Tibial nerve (tissue), 4 donors: ENCODE results near the gene ATPAF2. TPM values are rescaled to one million over a fixed set of nuclear protein-coding genes. Genes with fewer than 3 reads are reported as not detected.

Experiments used
- DNase-seq, 2 donors: peaks; one replicate each; pipeline ENCODE4 v3.0.0-alpha.2; 2019; ENCODE audit warnings: low spot score in 2 of 2
- H3K27ac ChIP-seq, 4 donors: fragments of 200-600 bp; sonication (generic) in 3 of 4; one replicate each; pipeline ENCODE4 v1.5.1; 2017 to 2019; ENCODE audit warnings: mild to moderate bottlenecking in 1 of 4
- H3K27me3 ChIP-seq, 2 donors: fragments of 200-600 bp; sonication (generic) in 1 of 2; one replicate each; pipeline versions ENCODE4 v1.5.1 to v1.6.0; 2017 to 2019
- H3K36me3 ChIP-seq, 3 donors: fragments of 200-600 bp; sonication (generic); one replicate each; pipeline ENCODE4 v1.5.1; 2018 to 2019
- H3K4me1 ChIP-seq, 4 donors: fragments of 200-600 bp; sonication (generic) in 3 of 4; one replicate each; pipeline ENCODE4 v1.5.1; 2017 to 2019
- H3K4me3 ChIP-seq, 4 donors: fragments of 200-600 bp; sonication (generic) in 3 of 4; one replicate each; pipeline ENCODE4 v1.5.1; 2017 to 2019; ENCODE audit warnings: mild to moderate bottlenecking in 1 of 4, moderate library complexity in 1 of 4
- H3K9me3 ChIP-seq, 4 donors: fragments of 200-600 bp; sonication (generic) in 3 of 4; one replicate each; pipeline ENCODE4 v1.5.1; 2017 to 2019
- CTCF ChIP-seq, 5 experiments: fragments of 200-600 bp in 3 of 5; fragments of 450-650 bp in 2 of 5; sonication (generic) in 3 of 5; IDR thresholded peaks; one replicate each; pipeline ENCODE4 v1.5.1; 2016 to 2019; ENCODE audit warnings: antibody characterized with exemption in 5 of 5, mild to moderate bottlenecking in 3 of 5, moderate library complexity in 2 of 5
- EP300 ChIP-seq, 2 donors: sonication (generic); formaldehyde crosslinking; IDR thresholded peaks; one replicate each; pipeline ENCODE4 v1.6.1; 2017; ENCODE audit warnings: antibody characterized with exemption in 2 of 2, mild to moderate bottlenecking in 1 of 2
- POLR2A ChIP-seq, 2 donors: fragments of 450-650 bp; IDR thresholded peaks; one replicate each; pipeline ENCODE4 v1.6.1; 2017; ENCODE audit warnings: antibody characterized with exemption in 2 of 2, mild to moderate bottlenecking in 2 of 2, moderate library complexity in 2 of 2
- WGBS, 2 donors: methylation state at CpG; one replicate each; pipeline ENCODE4 v1.1.5; 2018; 5-methylcytosine and 5-hydroxymethylcytosine counted together
- total RNA-seq, 4 donors: library from RNA; depleted of rRNA; stranded (reverse); fragments of >200 nt; gene quantifications; one replicate each; pipeline ENCODE4 v1.1.0, GENCODE V29; 2016

ATPAF2 gene
- total RNA-seq, 4 donors from 2014 or later = 24.0 to 43.7 (median 35.5) TPM

- 89 to 90% methylated on average over 6 of the region's 6 CpGs for WGBS, 2 donors
Measured at GRCh38 chr17:17983776-17984175, 55.2 kb downstream of the ATPAF2 start.

DNA sequence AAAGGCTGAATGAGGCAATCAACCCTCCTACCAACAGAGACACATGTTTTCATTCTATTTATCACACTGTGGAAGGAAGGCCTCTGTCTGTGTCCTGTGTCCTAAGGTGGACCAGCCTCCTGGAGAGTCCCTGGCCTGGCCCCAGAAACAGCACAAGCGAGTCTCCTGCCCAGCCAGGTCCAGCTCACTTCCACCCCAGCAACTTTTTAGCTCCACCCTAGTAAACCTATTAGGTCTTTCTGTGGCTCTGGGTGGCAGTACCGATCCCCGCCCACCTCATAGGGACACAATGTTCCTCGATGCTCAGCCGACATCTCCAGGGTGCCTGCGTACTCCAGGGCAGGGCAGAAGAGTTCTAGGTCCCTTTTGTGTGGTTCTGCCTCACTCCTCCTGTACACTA is 55.6 kb downstream of the ATPAF2 start:
- Histone ChIP-seq H3K27me3 (no peaks in the 10 kb centered on the region), H3K9me3 (no peaks in the 10 kb centered on the region), H3K36me3 (peaks cover 0 to 10% (median 0%) of the 10 kb centered on the region in 3 donors), H3K4me1 (peaks cover 0 to 4% (median 0%) of the 10 kb centered on the region in 4 donors), H3K27ac (peak overlapping the region in 1 of 4 donors; percentile 36), H3K4me3 (no peak overlapping the region)
- TF ChIP-seq POLR2A (IDR thresholded peaks at IDR 0.05) = no peak
- 75% methylated on average over 6 of the region's 6 CpGs for WGBS, 2 donors
- DNase-seq = no peak

More at GRCh38 chr17:17983776-17984175, 55.2 kb downstream of the ATPAF2 start:
- H3K4me3 ChIP-seq = no peak overlapping the region
- H3K27me3 ChIP-seq = no peaks in the 10 kb centered on the region
- no peak overlapping the region for H3K27ac ChIP-seq
- peaks cover 0 to 13% (median 0%) of the 10 kb centered on the region in 3 donors for H3K36me3 ChIP-seq
- peaks cover 0 to 4% (median 0%) of the 10 kb centered on the region in 4 donors for H3K4me1 ChIP-seq
- no peaks in the 10 kb centered on the region for H3K9me3 ChIP-seq
- no peak for DNase-seq
- TF ChIP-seq POLR2A (IDR thresholded peaks at IDR 0.05) = no peak
- TF ChIP-seq EP300 (IDR thresholded peaks at IDR 0.05) = no peak
- no peak for TF ChIP-seq CTCF (IDR thresholded peaks at IDR 0.05)

- Histone ChIP-seq H3K27me3 (no peaks in the 10 kb centered on the region), H3K4me1 (peaks cover 0 to 4% (median 0%) of the 10 kb centered on the region in 4 donors), H3K4me3 (no peak overlapping the region), H3K9me3 (no peaks in the 10 kb centered on the region), H3K36me3 (peaks cover 0 to 4% (median 0%) of the 10 kb centered on the region in 3 donors), H3K27ac (peak overlapping the region in 1 of 4 donors; percentile 36)
- no peak for DNase-seq
- TF ChIP-seq POLR2A (IDR thresholded peaks at IDR 0.05) (no peak), EP300 (IDR thresholded peaks at IDR 0.05) (no peak), CTCF (IDR thresholded peaks at IDR 0.05) (no peak)
- WGBS, 2 donors = 85 to 92% methylated on average over 9 of the region's 9 CpGs
Measured at GRCh38 chr17:17982801-17983200, 56.2 kb downstream of the ATPAF2 start.

- 58 to 59% methylated on average over 9 of the region's 9 CpGs for WGBS, 2 donors
- H3K4me3 ChIP-seq = no peak overlapping the region
- H3K9me3 ChIP-seq = no peaks in the 10 kb centered on the region
- no peaks in the 10 kb centered on the region for H3K27me3 ChIP-seq
- no peak for TF ChIP-seq EP300 (IDR thresholded peaks at IDR 0.05)
- TF ChIP-seq POLR2A (IDR thresholded peaks at IDR 0.05) = no peak
- TF ChIP-seq CTCF (IDR thresholded peaks at IDR 0.05) = no peak
- peaks cover 0 to 4% (median 0%) of the 10 kb centered on the region in 4 donors for H3K4me1 ChIP-seq
- H3K27ac ChIP-seq = no peak overlapping the region
- DNase-seq = no peak
- peaks cover 0 to 7% (median 0%) of the 10 kb centered on the region in 3 donors for H3K36me3 ChIP-seq
Measured at GRCh38 chr17:17981330-17981729, 57.6 kb downstream of the ATPAF2 start.

DNA sequence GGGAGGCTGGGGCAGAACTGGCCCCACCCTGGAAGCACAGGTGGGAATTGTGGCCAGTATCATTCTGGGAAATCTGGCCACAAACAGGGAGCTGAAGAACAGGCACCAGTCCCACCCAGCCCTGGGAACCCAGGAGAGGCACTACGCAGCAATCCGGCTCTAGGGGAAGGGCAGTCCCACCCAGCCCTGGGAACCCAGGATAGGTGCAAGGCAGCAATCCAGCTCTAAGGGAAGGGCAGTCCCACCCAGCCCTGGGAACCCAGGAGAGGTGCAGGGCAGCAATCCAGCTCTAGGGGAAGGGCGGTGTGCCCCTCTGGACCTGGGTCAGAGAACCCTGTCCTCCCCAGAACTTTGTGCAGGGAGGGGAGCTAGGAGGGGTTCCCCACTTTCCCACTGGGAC is 59.2 kb downstream of the ATPAF2 start:
- no peak overlapping the region for H3K4me3 ChIP-seq
- TF ChIP-seq EP300 (IDR thresholded peaks at IDR 0.05) = no peak
- no peak for TF ChIP-seq CTCF (IDR thresholded peaks at IDR 0.05)
- TF ChIP-seq POLR2A (IDR thresholded peaks at IDR 0.05) = no peak
- no peaks in the 10 kb centered on the region for H3K27me3 ChIP-seq
- peaks cover 0 to 7% (median 0%) of the 10 kb centered on the region in 3 donors for H3K36me3 ChIP-seq
- no peaks in the 10 kb centered on the region for H3K9me3 ChIP-seq
- no peak for DNase-seq
- 82 to 91% methylated on average over 1 to 3 of the region's 3 CpGs for WGBS, 2 donors
- peak overlapping the region in 1 of 4 donors; percentile 57 for H3K27ac ChIP-seq
- peaks cover 0 to 4% (median 0%) of the 10 kb centered on the region in 4 donors for H3K4me1 ChIP-seq
